ENCODE results near the gene RIC8B.

RIC8B gene

GRCh38 chr12:106866426-106867080, 92.1 kb downstream of the RIC8B start:
- Histone ChIP-seq H3K9ac (ENCODE audit: low read depth in 1 of 2, low read length in 2 of 2) (no peak overlapping the region), H3K27ac (ENCODE audit: low read depth in 2 of 2, low read length in 2 of 2) (no peak overlapping the region), H3K4me3 (ENCODE audit: low read length in 2 of 2) (no peak overlapping the region), H3K27me3 (ENCODE audit: control insufficient read depth in 2 of 2, insufficient read depth in 2 of 2, low read length in 2 of 2) (no peaks in the 10 kb centered on the region), H3K9me3 (ENCODE audit: control insufficient read depth in 2 of 2, low read length in 2 of 2) (no peaks in the 10 kb centered on the region), H3K36me3 (ENCODE audit: control insufficient read depth in 2 of 2, insufficient read depth in 2 of 2, low read length in 2 of 2) (peaks cover 5 to 8% of the 10 kb centered on the region in 2 donors), H3K4me1 (ENCODE audit: control insufficient read depth in 2 of 2, insufficient read depth in 2 of 2, low read length in 2 of 2) (no peaks in the 10 kb centered on the region)

- no peaks in the 10 kb centered on the region for H3K27me3 ChIP-seq (ENCODE audit: control insufficient read depth in 2 of 2, insufficient read depth in 2 of 2, low read length in 2 of 2)
- H3K4me3 ChIP-seq (ENCODE audit: low read length in 2 of 2): no peak overlapping the region
- H3K36me3 ChIP-seq (ENCODE audit: control insufficient read depth in 2 of 2, insufficient read depth in 2 of 2, low read length in 2 of 2): peaks cover 7 to 13% of the 10 kb centered on the region in 2 donors
- no peak overlapping the region for H3K9ac ChIP-seq (ENCODE audit: low read depth in 1 of 2, low read length in 2 of 2)
- no peak overlapping the region for H3K27ac ChIP-seq (ENCODE audit: low read depth in 2 of 2, low read length in 2 of 2)
- no peaks in the 10 kb centered on the region for H3K4me1 ChIP-seq (ENCODE audit: control insufficient read depth in 2 of 2, insufficient read depth in 2 of 2, low read length in 2 of 2)
- H3K9me3 ChIP-seq (ENCODE audit: control insufficient read depth in 2 of 2, low read length in 2 of 2): no peaks in the 10 kb centered on the region
Observed at GRCh38 chr12:106867651-106868050, 93.2 kb downstream of the RIC8B start.

- Histone ChIP-seq H3K4me3 (ENCODE audit: low read length in 2 of 2) (no peak overlapping the region), H3K9me3 (ENCODE audit: control insufficient read depth in 2 of 2, low read length in 2 of 2) (no peaks in the 10 kb centered on the region), H3K36me3 (ENCODE audit: control insufficient read depth in 2 of 2, insufficient read depth in 2 of 2, low read length in 2 of 2) (peaks cover 9 to 15% of the 10 kb centered on the region in 2 donors), H3K4me1 (ENCODE audit: control insufficient read depth in 2 of 2, insufficient read depth in 2 of 2, low read length in 2 of 2) (no peaks in the 10 kb centered on the region), H3K27ac (ENCODE audit: low read depth in 2 of 2, low read length in 2 of 2) (no peak overlapping the region), H3K9ac (ENCODE audit: low read depth in 1 of 2, low read length in 2 of 2) (no peak overlapping the region), H3K27me3 (ENCODE audit: control insufficient read depth in 2 of 2, insufficient read depth in 2 of 2, low read length in 2 of 2) (no peaks in the 10 kb centered on the region)
Observed at GRCh38 chr12:106868982-106869700, 94.7 kb downstream of the RIC8B start.

GRCh38 chr12:106870116-106870515, 95.6 kb downstream of the RIC8B start:
- H3K9ac ChIP-seq (ENCODE audit: low read depth in 1 of 2, low read length in 2 of 2): no peak overlapping the region
- no peaks in the 10 kb centered on the region for H3K27me3 ChIP-seq (ENCODE audit: control insufficient read depth in 2 of 2, insufficient read depth in 2 of 2, low read length in 2 of 2)
- H3K4me1 ChIP-seq (ENCODE audit: control insufficient read depth in 2 of 2, insufficient read depth in 2 of 2, low read length in 2 of 2): no peaks in the 10 kb centered on the region
- H3K27ac ChIP-seq (ENCODE audit: low read depth in 2 of 2, low read length in 2 of 2): no peak overlapping the region
- H3K36me3 ChIP-seq (ENCODE audit: control insufficient read depth in 2 of 2, insufficient read depth in 2 of 2, low read length in 2 of 2): peaks cover 8 to 12% of the 10 kb centered on the region in 2 donors
- H3K4me3 ChIP-seq (ENCODE audit: low read length in 2 of 2): no peak overlapping the region
- no peaks in the 10 kb centered on the region for H3K9me3 ChIP-seq (ENCODE audit: control insufficient read depth in 2 of 2, low read length in 2 of 2)

GRCh38 chr12:106871477-106871876, 97.0 kb downstream of the RIC8B start:
- no peak overlapping the region for H3K4me3 ChIP-seq (ENCODE audit: low read length in 2 of 2)
- H3K9me3 ChIP-seq (ENCODE audit: control insufficient read depth in 2 of 2, low read length in 2 of 2): no peaks in the 10 kb centered on the region
- no peak overlapping the region for H3K9ac ChIP-seq (ENCODE audit: low read depth in 1 of 2, low read length in 2 of 2)
- no peaks in the 10 kb centered on the region for H3K27me3 ChIP-seq (ENCODE audit: control insufficient read depth in 2 of 2, insufficient read depth in 2 of 2, low read length in 2 of 2)
- no peaks in the 10 kb centered on the region for H3K4me1 ChIP-seq (ENCODE audit: control insufficient read depth in 2 of 2, insufficient read depth in 2 of 2, low read length in 2 of 2)
- H3K27ac ChIP-seq (ENCODE audit: low read depth in 2 of 2, low read length in 2 of 2): no peak overlapping the region
- peaks cover 8 to 9% of the 10 kb centered on the region in 2 donors for H3K36me3 ChIP-seq (ENCODE audit: control insufficient read depth in 2 of 2, insufficient read depth in 2 of 2, low read length in 2 of 2)

GRCh38 chr12:106873983-106874382, 99.5 kb downstream of the RIC8B start:
- H3K4me1 ChIP-seq (ENCODE audit: control insufficient read depth in 2 of 2, insufficient read depth in 2 of 2, low read length in 2 of 2): no peaks in the 10 kb centered on the region
- no peaks in the 10 kb centered on the region for H3K9me3 ChIP-seq (ENCODE audit: control insufficient read depth in 2 of 2, low read length in 2 of 2)
- no peak overlapping the region for H3K4me3 ChIP-seq (ENCODE audit: low read length in 2 of 2)
- no peaks in the 10 kb centered on the region for H3K27me3 ChIP-seq (ENCODE audit: control insufficient read depth in 2 of 2, insufficient read depth in 2 of 2, low read length in 2 of 2)
- H3K36me3 ChIP-seq (ENCODE audit: control insufficient read depth in 2 of 2, insufficient read depth in 2 of 2, low read length in 2 of 2): peaks cover 8 to 11% of the 10 kb centered on the region in 2 donors
- H3K9ac ChIP-seq (ENCODE audit: low read depth in 1 of 2, low read length in 2 of 2): no peak overlapping the region
- no peak overlapping the region for H3K27ac ChIP-seq (ENCODE audit: low read depth in 2 of 2, low read length in 2 of 2)

- Histone ChIP-seq H3K9ac (ENCODE audit: low read depth in 1 of 2, low read length in 2 of 2) (no peak overlapping the region), H3K27me3 (ENCODE audit: control insufficient read depth in 2 of 2, insufficient read depth in 2 of 2, low read length in 2 of 2) (no peaks in the 10 kb centered on the region), H3K27ac (ENCODE audit: low read depth in 2 of 2, low read length in 2 of 2) (no peak overlapping the region), H3K36me3 (ENCODE audit: control insufficient read depth in 2 of 2, insufficient read depth in 2 of 2, low read length in 2 of 2) (peaks cover 8 to 14% of the 10 kb centered on the region in 2 donors), H3K4me3 (ENCODE audit: low read length in 2 of 2) (no peak overlapping the region), H3K4me1 (ENCODE audit: control insufficient read depth in 2 of 2, insufficient read depth in 2 of 2, low read length in 2 of 2) (no peaks in the 10 kb centered on the region), H3K9me3 (ENCODE audit: control insufficient read depth in 2 of 2, low read length in 2 of 2) (no peaks in the 10 kb centered on the region)
Observed at GRCh38 chr12:106878804-106879203, 104.3 kb downstream of the RIC8B start.

- Histone ChIP-seq H3K4me1 (ENCODE audit: control insufficient read depth in 2 of 2, insufficient read depth in 2 of 2, low read length in 2 of 2) (no peaks in the 10 kb centered on the region), H3K27ac (ENCODE audit: low read depth in 2 of 2, low read length in 2 of 2) (no peak overlapping the region), H3K27me3 (ENCODE audit: control insufficient read depth in 2 of 2, insufficient read depth in 2 of 2, low read length in 2 of 2) (no peaks in the 10 kb centered on the region), H3K9me3 (ENCODE audit: control insufficient read depth in 2 of 2, low read length in 2 of 2) (no peaks in the 10 kb centered on the region), H3K9ac (ENCODE audit: low read depth in 1 of 2, low read length in 2 of 2) (no peak overlapping the region), H3K36me3 (ENCODE audit: control insufficient read depth in 2 of 2, insufficient read depth in 2 of 2, low read length in 2 of 2) (peaks cover 8 to 15% of the 10 kb centered on the region in 2 donors), H3K4me3 (ENCODE audit: low read length in 2 of 2) (no peak overlapping the region)
Observed at GRCh38 chr12:106879612-106880011, 105.1 kb downstream of the RIC8B start.

- H3K27ac ChIP-seq (ENCODE audit: low read depth in 2 of 2, low read length in 2 of 2): no peak overlapping the region
- H3K36me3 ChIP-seq (ENCODE audit: control insufficient read depth in 2 of 2, insufficient read depth in 2 of 2, low read length in 2 of 2): peaks cover 12 to 24% of the 10 kb centered on the region in 2 donors
- H3K9ac ChIP-seq (ENCODE audit: low read depth in 1 of 2, low read length in 2 of 2): no peak overlapping the region
- no peaks in the 10 kb centered on the region for H3K9me3 ChIP-seq (ENCODE audit: control insufficient read depth in 2 of 2, low read length in 2 of 2)
- H3K4me1 ChIP-seq (ENCODE audit: control insufficient read depth in 2 of 2, insufficient read depth in 2 of 2, low read length in 2 of 2): no peaks in the 10 kb centered on the region
- no peaks in the 10 kb centered on the region for H3K27me3 ChIP-seq (ENCODE audit: control insufficient read depth in 2 of 2, insufficient read depth in 2 of 2, low read length in 2 of 2)
- H3K4me3 ChIP-seq (ENCODE audit: low read length in 2 of 2): no peak overlapping the region
Observed at GRCh38 chr12:106883426-106883825, 108.9 kb downstream of the RIC8B start.

- no peak overlapping the region for H3K4me3 ChIP-seq (ENCODE audit: low read length in 2 of 2)
- H3K36me3 ChIP-seq (ENCODE audit: control insufficient read depth in 2 of 2, insufficient read depth in 2 of 2, low read length in 2 of 2): peaks cover 12 to 20% of the 10 kb centered on the region in 2 donors
- no peaks in the 10 kb centered on the region for H3K4me1 ChIP-seq (ENCODE audit: control insufficient read depth in 2 of 2, insufficient read depth in 2 of 2, low read length in 2 of 2)
- no peaks in the 10 kb centered on the region for H3K9me3 ChIP-seq (ENCODE audit: control insufficient read depth in 2 of 2, low read length in 2 of 2)
- H3K27ac ChIP-seq (ENCODE audit: low read depth in 2 of 2, low read length in 2 of 2): no peak overlapping the region
- no peak overlapping the region for H3K9ac ChIP-seq (ENCODE audit: low read depth in 1 of 2, low read length in 2 of 2)
- no peaks in the 10 kb centered on the region for H3K27me3 ChIP-seq (ENCODE audit: control insufficient read depth in 2 of 2, insufficient read depth in 2 of 2, low read length in 2 of 2)
Observed at GRCh38 chr12:106885026-106885425, 110.5 kb downstream of the RIC8B start.
